ENCODE data around the gene ZNF136.

- peak; percentile 94 for TF ChIP-seq CTCF (conservative IDR thresholded peaks at IDR 0.05; ENCODE audit: low read length)
- TF ChIP-seq EZH2phosphoT487 (IDR thresholded peaks at IDR 0.05; ENCODE audit: borderline replicate concordance), result no peak
Observed at GRCh38 chr19:12140545-12141404, 22.1 kb upstream of the ZNF136 start.
